Kidney (tissue), 14 donors: ENCODE measurements around the gene POMGNT2. TPM values are rescaled to one million over a fixed set of nuclear protein-coding genes. Genes with fewer than 3 reads are reported as not detected.

ENCODE experiments used
- DNase-seq, 5 donors: peaks; one replicate each; pipeline ENCODE4 v3.0.0-alpha.2; 2013 to 2020
- FAIRE-seq: peaks from 2 replicates; lab custom pipeline; 2012; peaks lifted over from hg19 to GRCh38; lab: Jason Lieb, UNC
- H3K27ac ChIP-seq, 2 donors: one replicate each; pipeline ENCODE4 v1.7.0; 2013; ENCODE audit warnings: low read depth in 2 of 2, low read length in 2 of 2, inconsistent platforms in 1 of 2
- H3K27me3 ChIP-seq: one replicate; pipeline ENCODE4 v1.7.1; 2013; ENCODE audit warnings: low read length, inconsistent platforms; ENCODE audit not compliant: control insufficient read depth, insufficient read depth
- H3K36me3 ChIP-seq, 3 donors: one replicate each; pipeline versions ENCODE4 v1.7.0 to v1.7.1; 2013; ENCODE audit warnings: low read length in 3 of 3, control low read depth in 1 of 3, inconsistent platforms in 1 of 3; ENCODE audit not compliant: insufficient read depth in 3 of 3, control insufficient read depth in 2 of 3
- H3K4me1 ChIP-seq, 3 donors: one replicate each; pipeline versions ENCODE4 v1.7.0 to v1.7.1; 2013; ENCODE audit warnings: low read length in 3 of 3, inconsistent platforms in 1 of 3, low read depth in 1 of 3; ENCODE audit not compliant: control insufficient read depth in 2 of 3, insufficient read depth in 2 of 3
- H3K4me3 ChIP-seq, 3 donors: one replicate each; pipeline versions ENCODE4 v1.7.0 to v1.8.1; 2013; ENCODE audit warnings: low read length in 3 of 3, control low read depth in 1 of 3, inconsistent platforms in 1 of 3
- H3K9ac ChIP-seq, 3 donors: one replicate each; pipeline versions ENCODE4 v1.7.0 to v1.7.1; 2013; ENCODE audit warnings: low read length in 3 of 3, control low read depth in 1 of 3, inconsistent platforms in 1 of 3
- H3K9me3 ChIP-seq, 3 donors: one replicate each; pipeline versions ENCODE4 v1.7.0 to v1.7.1; 2013; ENCODE audit warnings: low read length in 3 of 3, control low read depth in 1 of 3, inconsistent platforms in 1 of 3; ENCODE audit not compliant: control insufficient read depth in 2 of 3, insufficient read depth in 1 of 3
- CTCF ChIP-seq: IDR thresholded peaks from 3 replicates; pipeline ENCODE4 v1.5.1; 2012; ENCODE audit warnings: mild to moderate bottlenecking, moderate library complexity, borderline replicate concordance; ENCODE audit not compliant: insufficient read depth; ENCODE audit errors: extremely low read depth
- intact Hi-C: fragments of 100-400 bp; cut with DNase I; formaldehyde crosslinking; loops from one replicate; pipeline ENCODE4 v1.11.1; 2022
- polyA plus RNA-seq: library from polyadenylated mRNA; stranded (reverse); fragments of 350-450 nt; fragmentation: Illumina TruSeq; extraction: RNeasy Lipid Tissue Mini Kit (QIAGEN cat#74804); gene quantifications from one replicate; pipeline ENCODE4 v1.2.3, GENCODE V29; 2014; ENCODE audit warnings: low read depth, low replicate concordance; ENCODE audit not compliant: insufficient read depth
- total RNA-seq: library from RNA; stranded (reverse); fragmentation: NEBNext Ultra II Directional; extraction: Animal tissue kit (Norgen Biotek cat#: 25700); gene quantifications from one replicate; pipeline ENCODE4 v1.2.1, GENCODE V29; 2021
- donor health status: control.
- donor health status: control.
- donor health status: control.
- donor health status: control.
- donor health status: control.
- donor health status: DM: yes; HTN: yes; CAD: no.
- donor health status: Normal renal cell carcinoma (clear cell type).

The POMGNT2 gene
- total and polyA plus RNA-seq, 2 donors from 2014 or later = 15.4 to 16.0 TPM

- no peaks in the 10 kb centered on the region for H3K4me1 ChIP-seq
- FAIRE-seq (no peak), DNase-seq (peak in 1 of 5 donors; percentile 37)
- no peak overlapping the region for H3K9ac ChIP-seq
- no peaks in the 10 kb centered on the region for H3K36me3 ChIP-seq
- no peak overlapping the region for H3K4me3 ChIP-seq
- no peak overlapping the region for H3K27ac ChIP-seq
- TF ChIP-seq CTCF = no peak
- H3K9me3 ChIP-seq = no peaks in the 10 kb centered on the region
- intact Hi-C loops = no loop called here
- H3K27me3 ChIP-seq = no peaks in the 10 kb centered on the region
These were observed 73.9 kb downstream of the POMGNT2 start for GRCh38 chr3:43031889-43032545.

GRCh38 chr3:43031485-43031884 lies 74.4 kb downstream of the POMGNT2 start:
- intact Hi-C loops = no loop called here
- no peaks in the 10 kb centered on the region for H3K9me3 ChIP-seq
- H3K4me1 ChIP-seq = no peaks in the 10 kb centered on the region
- no peak for TF ChIP-seq CTCF
- FAIRE-seq (no peak), DNase-seq (no peak)
- no peak overlapping the region for H3K9ac ChIP-seq
- H3K4me3 ChIP-seq = no peak overlapping the region
- H3K27ac ChIP-seq = no peak overlapping the region
- no peaks in the 10 kb centered on the region for H3K27me3 ChIP-seq
- no peaks in the 10 kb centered on the region for H3K36me3 ChIP-seq

GRCh38 chr3:43030162-43030935 lies 75.5 kb downstream of the POMGNT2 start:
- no peaks in the 10 kb centered on the region for H3K36me3 ChIP-seq
- H3K27ac ChIP-seq = no peak overlapping the region
- H3K27me3 ChIP-seq = no peaks in the 10 kb centered on the region
- H3K4me3 ChIP-seq = no peak overlapping the region
- intact Hi-C loops = no loop called here
- H3K9ac ChIP-seq = no peak overlapping the region
- DNase-seq = no peak
- no peak for FAIRE-seq
- TF ChIP-seq CTCF = no peak
- no peaks in the 10 kb centered on the region for H3K4me1 ChIP-seq
- H3K9me3 ChIP-seq = no peaks in the 10 kb centered on the region

Other genes with a start within 250 kb of the POMGNT2 start
- gene CYP8B1, start 230.2 kb downstream of the POMGNT2 start, total RNA-seq = 10.4 TPM
- gene CYP8B1, start 230.2 kb downstream of the POMGNT2 start, polyA plus RNA-seq = 4.3 TPM
- gene ZNF662, start 199.9 kb downstream of the POMGNT2 start, total RNA-seq = 12.8 TPM
- gene ZNF662, start 199.9 kb downstream of the POMGNT2 start, polyA plus RNA-seq = 4.9 TPM
- 7.3 TPM for gene GASK1A, start 126.8 kb downstream of the POMGNT2 start, total RNA-seq
- gene GASK1A, start 126.8 kb downstream of the POMGNT2 start, polyA plus RNA-seq = 2.3 TPM
- 62.3 TPM for gene SNRK, start 180.5 kb upstream of the POMGNT2 start, total RNA-seq
- gene SNRK, start 180.5 kb upstream of the POMGNT2 start, polyA plus RNA-seq = 15.6 TPM